Nucleus accumbens (tissue), 56 donors: ENCODE measurements around the gene MACO1.

ENCODE experiments used
- DNase-seq, 56 donors: peaks; one replicate each; lab custom pipeline; 2025; lab: John Stamatoyannopoulos, UW

MACO1 gene

DNA sequence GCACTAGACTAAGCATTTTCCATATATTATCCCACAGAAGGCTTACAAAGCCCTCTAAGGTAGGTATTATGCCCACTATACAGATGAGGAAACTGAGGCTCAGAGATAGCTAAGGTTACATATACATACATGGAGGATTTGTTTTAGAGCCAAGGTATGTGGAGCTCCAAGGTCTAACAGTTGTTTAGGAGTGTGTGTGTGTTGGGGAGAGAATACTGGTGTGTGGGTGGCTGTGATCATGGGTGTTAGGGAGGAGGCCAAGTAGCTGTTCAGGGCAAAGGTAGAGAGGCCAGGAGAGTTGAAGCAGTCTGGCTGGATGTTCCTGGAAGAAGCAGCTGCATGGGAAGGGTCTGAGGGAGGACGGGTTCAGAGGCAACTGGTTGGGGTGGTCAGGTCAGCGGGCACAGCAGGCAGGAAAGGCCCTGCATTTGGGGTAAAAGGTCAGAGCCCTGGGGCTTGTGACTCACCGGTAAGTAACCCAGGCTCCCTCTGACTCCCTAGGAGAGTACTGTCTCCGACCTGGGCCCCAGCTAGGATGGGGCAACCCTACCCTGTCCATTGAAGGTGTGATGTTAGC is 107.6 kb downstream of the MACO1 start:
- no peak for DNase-seq

DNA sequence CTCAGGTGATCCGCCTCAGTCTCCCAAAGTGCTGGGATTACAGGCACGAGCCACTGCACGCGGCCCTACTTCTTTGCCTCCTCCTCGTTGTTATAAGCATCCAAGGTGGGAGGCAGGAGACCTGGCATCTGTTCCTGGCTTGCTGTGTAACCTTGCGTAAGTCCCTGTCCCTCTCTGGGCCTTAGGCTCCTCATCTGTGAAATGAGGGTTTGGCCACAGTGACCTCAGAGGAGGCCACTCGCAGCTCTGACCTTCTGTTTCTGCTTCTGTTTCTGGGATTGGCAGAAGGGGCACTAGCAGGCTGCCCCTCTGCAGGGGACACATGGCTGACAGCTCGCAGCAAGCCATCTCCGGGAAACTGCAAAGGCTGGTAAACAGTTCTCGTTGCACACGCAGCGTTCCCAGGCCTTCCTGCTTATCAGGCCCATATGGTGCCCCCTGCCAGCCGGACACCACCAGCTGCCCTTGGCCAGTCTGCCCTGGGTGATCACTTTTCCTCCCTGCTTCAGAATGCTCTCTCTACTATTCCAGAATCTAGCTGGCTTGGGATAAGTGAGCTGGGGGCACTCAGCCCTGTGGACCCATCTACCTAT is 110.1 kb downstream of the MACO1 start:
- DNase-seq: no peak

DNA sequence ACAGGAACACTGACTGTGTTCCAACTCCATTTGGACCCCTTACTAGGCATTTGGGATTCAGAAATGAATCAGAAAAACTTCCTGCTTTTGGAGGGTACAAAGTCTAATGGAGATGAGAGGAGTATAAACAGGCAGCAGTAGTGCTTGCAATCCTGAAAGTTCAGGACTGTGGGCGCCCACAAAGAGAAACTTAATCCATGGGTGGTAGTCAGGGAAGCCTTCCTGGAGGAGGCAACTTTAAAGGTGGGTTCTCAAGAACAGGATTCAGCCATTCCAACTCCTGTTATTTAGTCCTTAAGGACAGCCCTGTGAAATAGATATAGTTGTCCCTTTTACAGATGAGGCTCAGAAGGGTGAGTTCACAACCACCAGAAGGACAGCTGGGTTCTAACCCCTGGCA is 110.7 kb downstream of the MACO1 start:
- DNase-seq: no peak

DNA sequence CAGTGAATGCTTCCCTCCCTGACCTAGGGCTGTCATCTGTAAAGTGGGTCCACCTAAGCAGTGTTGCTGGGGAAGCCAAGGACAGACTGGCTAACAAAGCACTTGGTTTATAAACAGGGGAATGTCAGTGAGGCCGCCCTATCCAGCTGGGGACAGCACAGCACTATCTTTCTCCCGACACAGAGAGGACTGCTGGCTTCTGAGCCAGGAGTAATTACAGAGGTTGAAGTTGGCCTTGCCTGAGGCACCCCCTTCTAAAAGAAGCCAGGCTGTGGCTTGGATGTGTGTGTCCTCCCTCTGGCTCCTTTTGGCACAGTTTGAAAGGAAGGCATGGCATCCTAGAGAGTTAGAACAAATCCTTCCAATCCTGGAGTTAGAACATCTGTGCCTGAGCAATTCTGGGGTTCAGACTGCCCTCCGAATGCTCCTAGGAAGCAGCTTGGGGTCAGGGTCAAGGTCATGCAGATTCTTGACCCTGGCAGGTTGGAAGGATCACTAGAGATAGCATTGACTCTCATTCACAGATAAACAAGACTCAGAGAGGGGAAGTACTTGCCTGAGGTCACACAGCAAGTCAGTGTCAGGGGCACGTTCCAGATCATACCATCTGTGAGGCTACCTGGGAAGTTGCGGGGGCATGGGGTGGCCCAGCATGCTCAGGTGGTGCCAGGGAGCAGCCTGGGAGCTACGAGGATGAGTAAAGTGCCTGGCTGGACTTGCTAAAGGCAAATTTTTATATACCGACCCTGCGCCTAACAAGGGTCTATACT is 111.4 kb downstream of the MACO1 start:
- DNase-seq: peak in 1 of 56 donors; percentile 17

DNA sequence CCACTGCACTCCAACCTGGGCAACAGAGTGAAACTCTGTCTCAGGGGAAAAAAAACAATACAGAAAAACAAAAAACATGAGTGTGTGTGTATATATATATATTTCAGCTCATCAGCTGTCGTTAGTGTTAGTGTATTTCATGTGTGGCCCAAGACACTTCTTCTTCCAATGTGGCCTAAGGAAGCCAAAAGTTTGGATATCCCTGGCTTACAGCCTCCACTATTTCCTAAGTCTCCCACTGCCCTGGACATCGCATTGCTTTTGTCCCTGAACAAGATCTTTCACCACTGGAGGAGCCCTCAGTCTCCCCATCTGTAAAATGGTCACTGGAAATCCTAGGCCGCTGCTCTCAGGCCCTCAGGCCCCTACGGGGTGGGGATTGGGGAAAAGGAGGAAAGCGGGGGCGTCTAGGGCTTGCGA is 112.3 kb downstream of the MACO1 start:
- DNase-seq: no peak

DNA sequence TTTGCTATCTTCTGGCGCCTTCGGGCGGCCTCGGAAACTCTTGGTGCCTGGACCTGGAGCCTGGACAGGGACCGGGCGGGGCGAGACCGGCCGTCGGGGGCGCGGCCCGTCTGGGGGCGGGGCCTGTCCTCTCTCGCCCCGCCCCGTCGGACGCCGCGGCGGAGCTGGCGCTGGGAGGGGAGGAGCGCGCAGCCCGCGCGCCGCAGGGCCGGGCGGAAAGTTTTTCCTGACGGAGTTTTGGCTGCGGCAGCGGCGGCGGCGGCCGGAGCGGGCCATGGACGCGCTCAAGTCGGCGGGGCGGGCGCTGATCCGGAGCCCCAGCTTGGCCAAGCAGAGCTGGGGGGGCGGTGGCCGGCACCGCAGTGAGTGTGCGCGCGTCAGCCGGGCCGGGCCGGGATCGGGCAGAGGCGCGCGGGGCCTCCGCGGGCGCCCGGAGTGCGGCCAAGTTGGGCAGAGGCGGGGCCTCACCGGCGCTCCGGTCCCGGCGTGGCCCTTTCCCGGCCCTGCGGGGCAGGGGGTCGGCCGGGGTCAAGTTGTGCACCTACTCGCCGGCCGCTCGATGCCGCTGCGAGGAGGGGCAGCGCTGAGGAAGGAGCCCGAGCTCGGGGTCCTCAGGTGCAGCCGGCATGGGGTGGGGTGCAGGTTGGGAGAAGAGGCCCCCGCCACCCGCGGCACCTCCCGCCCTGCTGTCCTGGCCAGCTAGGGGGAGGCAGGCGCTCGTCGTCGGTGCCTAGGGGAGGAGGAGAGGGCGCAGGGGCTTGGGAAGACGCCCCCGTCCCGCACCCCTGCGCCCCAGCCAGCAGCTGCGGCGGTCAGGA is 112.9 kb downstream of the MACO1 start, which contains the start of gene LDLRAP1:
LDLRAP1 (plus strand) TSS at position 182 of the 818 bp plus-strand sequence; CDS start at position 275, 93 bp downstream.
- peak in 49 of 56 donors; percentile 17 to 87 (median 57) for DNase-seq

DNA sequence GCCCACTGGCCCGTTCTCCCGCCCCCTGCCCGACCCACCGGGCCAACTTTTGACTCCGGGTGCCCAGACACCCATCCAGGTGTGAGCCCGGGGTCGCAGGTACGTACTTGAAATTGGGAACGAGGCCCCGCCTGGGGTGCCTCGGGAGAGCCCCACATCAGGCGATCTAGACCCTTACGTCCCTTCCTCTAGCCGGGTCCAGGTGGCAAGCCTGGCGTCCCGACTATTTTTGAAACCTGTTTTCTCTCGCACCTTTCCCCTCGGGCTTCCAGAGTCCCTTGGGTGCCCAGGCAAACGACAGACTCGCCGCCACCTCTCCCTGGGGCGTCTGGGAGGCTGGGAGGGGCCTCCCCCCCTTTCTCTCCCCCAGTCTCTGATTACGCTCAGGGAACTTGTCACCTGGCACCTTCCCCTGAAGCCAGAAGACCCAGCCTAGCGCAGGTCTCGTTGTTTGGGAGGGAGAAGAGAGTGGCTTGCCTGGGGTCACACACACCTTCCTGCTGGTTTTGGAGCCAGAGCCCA is 113.6 kb downstream of the MACO1 start:
- no peak for DNase-seq

DNA sequence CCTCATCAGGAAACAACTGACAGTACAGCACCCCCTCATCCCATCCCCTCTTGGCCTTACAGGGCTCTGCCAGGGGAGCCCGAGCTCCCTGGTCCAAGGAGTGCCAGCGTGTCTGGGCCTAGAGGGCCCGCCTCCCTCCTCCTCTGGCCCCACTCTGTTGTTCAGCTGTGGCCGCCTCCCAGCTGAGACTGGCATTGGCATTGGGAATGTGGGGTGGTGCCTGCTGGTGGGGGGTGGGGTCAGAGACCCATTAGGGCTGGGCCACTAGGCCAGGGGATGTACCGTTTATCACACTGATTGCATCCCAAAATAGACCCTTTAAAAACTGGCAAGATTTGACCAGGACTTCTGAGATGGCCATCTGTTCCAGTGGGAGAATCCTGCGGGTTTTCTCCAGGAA is 114.1 kb downstream of the MACO1 start:
- peak in 45 of 56 donors; percentile 17 to 76 (median 52) for DNase-seq

DNA sequence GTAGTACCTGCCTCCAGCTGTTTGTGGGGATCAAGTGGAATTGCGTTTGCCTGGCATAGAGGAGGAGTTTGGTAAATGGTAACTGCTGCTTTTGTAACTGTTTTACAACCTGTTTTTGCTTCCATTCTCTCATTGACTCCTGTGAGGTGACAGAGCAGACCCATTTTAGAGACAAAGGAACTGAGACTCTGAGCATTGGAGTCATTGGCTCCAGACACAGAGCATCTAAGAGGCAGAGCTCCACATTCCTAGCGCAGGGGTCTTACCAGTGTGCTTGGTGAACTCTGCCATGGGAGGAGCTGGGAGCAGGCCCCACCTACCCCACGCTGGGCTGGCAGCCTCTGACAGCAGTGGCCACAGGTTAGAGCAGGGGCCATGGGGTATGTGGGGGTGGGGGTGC is 115.1 kb downstream of the MACO1 start:
- DNase-seq: no peak

DNA sequence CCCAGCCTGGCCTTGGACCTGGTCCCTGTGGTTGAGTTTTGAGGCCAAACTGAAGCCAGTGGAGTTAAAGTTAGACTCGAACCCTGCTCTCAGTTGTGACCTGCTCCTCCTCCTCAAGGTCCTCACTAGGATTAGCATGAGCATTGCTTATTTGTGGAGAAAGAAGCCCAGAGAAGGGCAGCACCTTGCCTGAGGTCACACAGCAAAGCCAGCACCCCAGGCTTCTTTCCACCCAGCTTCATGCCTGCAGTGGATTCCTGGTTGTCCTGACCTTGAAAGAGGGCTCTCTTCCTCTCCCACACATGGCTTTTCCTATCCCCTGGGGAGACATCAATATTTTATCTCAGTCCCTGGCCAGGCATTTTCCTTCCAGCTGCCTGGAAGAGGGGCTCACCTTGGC is 115.5 kb downstream of the MACO1 start:
- DNase-seq: no peak

DNA sequence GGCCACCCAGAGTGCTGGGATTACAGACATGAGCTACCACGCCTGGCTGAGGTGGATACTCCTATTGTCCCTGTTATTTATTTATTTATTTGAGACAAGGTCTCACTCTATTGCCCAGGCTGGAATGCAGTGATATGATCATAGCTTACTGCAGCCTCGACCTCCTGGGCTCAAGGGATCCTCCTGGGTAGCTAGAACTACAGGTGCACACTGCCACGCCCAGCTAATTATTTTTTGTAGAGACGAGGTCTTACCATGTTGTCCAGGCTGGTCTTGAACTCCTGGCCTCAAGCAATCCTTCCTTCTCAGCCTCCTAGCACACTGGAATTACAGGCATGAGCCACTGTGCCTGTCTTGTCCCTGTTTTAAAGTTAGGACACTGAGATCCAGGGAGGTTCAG is 117.9 kb downstream of the MACO1 start:
- DNase-seq: no peak

DNA sequence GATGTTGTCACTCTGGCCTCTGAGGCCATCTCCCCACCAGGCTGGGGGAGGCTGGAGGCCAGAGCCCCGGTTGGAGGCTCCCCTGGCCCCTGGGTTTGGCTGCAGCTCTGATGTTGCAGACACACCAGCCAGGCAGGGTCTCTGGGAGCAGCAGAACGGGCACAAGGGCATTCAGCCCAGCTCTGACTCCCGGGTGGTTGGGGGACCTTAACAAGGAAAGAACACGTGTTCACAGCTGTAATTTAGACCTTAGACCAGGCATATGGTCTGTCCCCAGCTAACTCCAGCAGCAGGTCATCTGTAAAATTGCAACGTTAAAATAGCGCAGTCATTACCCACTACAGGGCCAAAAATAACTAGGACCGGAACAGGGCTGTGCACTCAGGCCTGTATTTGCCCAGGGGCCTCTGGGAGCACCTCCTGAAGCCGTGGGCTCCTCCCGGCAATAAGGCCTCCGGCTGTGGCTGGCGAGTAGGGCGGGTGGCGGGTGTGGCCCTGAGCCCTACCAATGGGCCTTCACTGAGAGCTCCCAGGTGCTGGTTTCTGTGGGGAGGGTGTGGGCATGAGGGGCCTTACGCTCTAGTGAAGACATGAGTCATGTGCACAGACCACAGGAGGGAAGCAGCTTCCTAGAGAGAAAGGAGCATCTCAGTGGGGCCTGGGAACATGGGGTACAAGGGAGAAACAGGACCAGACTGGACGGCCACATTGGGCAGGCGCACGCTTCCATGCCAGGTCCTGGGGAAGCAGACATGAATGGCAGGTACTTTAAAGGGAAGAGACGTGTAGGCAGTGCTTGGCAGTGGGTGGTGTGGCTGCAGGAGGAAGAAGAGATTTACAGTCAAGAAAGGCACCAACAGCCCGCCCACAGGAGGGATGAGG is 118.8 kb downstream of the MACO1 start:
- no peak for DNase-seq
